Fibroblast of peridontal ligament (primary cell): Measurements from ENCODE around the gene OR52E4.

Experiments
- DNase-seq: peaks from one replicate; pipeline ENCODE4 v3.0.0-alpha.2; 2010; ENCODE audit errors: extremely low read depth

The OR52E4 gene

GRCh38 chr11:5880329-5880728 is at the start of gene OR52E4:
Gene OR52E4, plus strand, starts transcription at chr11:5880629. Its CDS starts 3,664 bp downstream, at chr11:5884293.
- DNase-seq: no peak

DNA sequence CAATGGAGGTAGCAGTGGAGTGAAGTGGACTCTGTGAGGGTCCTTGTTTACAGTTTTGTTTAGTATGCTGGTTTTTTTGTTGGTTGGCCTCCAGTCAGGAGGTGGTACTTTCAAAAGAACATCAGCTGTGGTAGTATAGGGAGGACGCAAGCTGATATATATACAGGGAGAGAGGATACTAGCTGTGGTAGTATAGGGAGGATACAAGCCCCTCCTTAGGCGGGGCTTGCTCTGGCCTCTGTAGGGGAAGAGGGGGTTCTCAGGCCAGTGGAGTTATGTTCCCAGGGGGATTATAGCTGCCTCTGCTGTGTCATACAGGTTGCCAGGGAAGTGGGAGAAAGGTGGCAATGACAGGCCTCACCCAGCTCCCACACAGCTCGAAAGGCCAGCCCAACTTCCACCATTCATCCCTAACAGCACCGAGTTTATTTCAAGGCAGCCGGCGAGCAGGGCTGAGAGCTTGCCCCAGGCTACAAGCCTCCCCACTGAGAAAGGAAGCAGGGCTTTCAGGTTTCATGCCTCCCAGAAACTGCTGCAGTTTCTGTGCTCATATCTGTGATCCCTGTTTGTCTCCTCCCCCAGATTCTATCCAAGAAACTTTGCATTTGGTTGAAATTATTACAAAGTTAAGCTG is 49.1 kb upstream of the OR52E4 start:
- no peak for DNase-seq

GRCh38 chr11:5833446-5833845 is 47.0 kb upstream of the OR52E4 start:
- no peak for DNase-seq

DNA sequence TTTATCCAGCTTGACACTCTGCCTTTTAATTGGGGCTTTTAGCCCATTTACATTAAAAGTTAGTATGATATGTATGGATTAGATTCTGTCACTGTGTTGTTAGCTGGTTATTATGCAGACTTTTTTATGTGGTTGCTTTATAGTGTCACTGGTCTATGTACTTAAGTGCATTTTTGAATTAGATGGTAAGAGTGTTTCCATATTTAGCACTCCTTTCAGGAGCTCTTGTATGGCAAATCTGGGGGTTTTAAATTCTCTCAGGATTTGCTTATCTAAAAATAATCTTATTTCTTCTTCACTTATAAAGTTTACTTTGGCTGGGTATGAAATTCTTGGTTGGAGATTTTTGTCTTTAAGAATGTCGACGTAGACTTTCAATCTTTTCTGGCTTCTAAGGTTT is 42.7 kb upstream of the OR52E4 start:
- DNase-seq: no peak

DNA sequence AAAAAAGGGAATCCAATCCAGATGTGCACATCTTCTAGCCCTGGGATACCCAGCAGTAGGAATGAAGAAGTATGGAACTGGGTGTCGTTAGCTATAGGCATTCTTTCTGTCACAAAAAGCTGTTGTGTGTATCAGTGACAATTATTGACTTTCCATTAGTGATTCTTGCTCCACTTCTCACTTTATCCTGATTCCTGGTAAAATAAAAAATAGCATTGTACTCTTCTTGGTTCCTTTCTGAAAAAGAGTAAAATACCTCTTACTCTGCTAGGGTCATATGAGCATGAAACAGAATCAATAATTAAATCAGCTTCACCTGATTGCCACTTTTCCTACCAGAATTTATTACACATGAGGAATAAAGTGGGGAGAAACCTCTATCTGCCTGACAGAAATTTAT is 38.6 kb upstream of the OR52E4 start, which contains the start of gene OR52E6:
Gene OR52E6 (minus strand): TSS at position 101 of the 400 bp plus-strand sequence. CDS start 0 bp downstream, at position 101.
- DNase-seq: no peak

DNA sequence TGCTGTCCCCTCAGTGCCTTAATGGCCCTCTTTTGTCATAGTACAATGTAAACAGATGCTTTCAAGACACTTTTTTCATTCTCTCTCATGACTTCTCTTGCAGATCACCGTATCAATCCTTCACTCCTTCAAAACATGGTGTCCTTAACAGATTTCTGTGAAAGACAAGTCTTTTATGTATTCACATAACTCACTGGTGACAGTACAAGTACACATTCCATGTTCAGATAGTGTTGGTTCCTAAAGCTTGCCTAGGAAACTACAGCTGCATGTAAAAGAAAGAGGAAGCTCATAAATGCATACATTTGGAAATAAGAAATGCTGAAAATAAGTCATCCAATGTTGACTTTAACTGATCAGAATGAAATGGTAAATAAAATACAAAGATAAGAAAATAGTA is 33.7 kb upstream of the OR52E4 start:
- no peak for DNase-seq

DNA sequence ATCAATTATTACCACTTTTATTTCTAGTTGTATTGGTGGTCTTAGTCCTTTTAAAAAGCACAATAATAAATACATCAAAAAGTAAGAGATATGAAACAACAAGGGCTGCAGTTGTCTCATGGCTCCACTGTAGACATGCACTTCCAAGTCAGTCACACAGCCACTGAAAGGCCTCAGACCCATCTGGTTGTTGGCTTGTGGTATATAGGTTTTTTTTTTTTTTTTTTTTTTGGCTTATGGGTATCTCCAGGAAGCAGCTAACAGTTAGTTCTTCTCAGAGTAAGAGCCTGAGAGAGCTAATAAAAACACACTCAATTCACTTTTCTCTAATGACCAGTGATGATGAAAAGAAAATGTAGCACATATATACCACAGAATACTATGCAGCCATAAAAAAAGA is 32.7 kb upstream of the OR52E4 start:
- no peak for DNase-seq

- no peak for DNase-seq
Observed at GRCh38 chr11:5851002-5851401, 29.4 kb upstream of the OR52E4 start.

DNA sequence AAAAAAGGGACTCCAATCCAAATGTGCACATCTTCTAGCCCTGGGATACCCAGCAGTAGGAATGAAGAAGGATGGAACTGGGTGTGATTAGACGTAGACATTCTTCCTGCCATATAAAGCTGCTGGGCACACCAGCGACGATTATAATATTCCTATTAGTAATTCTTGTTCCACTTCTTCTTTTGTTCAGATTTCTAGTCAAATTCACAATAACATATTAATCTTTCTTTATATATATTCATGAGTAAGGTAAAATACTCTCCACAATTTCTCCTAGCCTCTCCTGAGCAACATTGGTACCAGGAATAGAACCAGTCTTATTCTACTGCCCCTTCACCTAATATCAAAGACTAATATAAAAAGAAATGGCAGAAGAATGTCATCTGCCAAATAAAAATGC is 22.8 kb upstream of the OR52E4 start, which contains the start of gene OR52E8:
Gene OR52E8 (minus strand): TSS at position 101 of the 400 bp plus-strand sequence. CDS start 0 bp downstream, at position 101.
- DNase-seq: no peak

DNA sequence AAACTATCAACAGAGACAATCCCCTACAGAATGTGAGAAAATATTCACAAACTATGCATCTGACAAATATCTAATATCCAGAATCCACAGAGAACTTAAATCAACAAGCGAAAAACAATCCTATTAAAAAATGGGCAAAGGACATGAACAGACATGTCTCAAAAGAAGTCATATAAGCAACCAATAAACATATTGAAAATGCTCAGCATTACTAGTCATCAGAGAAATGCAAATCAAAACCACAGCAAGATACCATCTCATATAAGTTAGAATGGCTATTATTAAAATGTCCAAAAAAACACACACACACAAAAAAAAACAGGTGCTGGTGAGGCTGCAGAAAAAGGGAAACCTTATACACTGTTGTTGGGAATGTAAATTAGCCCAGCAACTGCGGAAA is 14.6 kb upstream of the OR52E4 start:
- no peak for DNase-seq

- DNase-seq: no peak
Observed at GRCh38 chr11:5878564-5878963, 1.9 kb upstream of the OR52E4 start.

- no peak for DNase-seq
Observed at GRCh38 chr11:5881756-5882155, 1.3 kb downstream of the OR52E4 start.

GRCh38 chr11:5887172-5887571 is 6.7 kb downstream of the OR52E4 start:
- no peak for DNase-seq

DNA sequence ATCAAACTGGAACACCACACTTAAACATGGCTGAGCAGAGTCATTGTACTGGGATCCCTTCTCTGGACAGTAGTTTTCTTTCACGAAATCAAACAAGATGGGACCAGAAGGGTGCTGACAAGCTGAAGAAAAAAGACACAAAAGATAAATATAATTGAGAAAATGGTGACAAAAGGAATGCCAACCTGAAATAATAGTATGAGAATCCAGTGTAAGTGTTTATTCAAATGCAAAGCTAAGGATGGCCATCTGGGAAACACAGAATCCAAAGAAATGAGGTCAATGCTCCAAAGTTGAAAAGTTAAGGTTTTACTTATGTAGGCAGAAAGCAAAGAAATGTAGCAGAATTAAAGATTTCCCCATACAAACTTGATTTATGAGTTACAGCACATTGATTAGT is 7.2 kb downstream of the OR52E4 start:
- no peak for DNase-seq

GRCh38 chr11:5891216-5891800 is 10.9 kb downstream of the OR52E4 start:
- DNase-seq: peak; percentile 35

- DNase-seq: no peak
Observed at GRCh38 chr11:5892908-5893307, 12.5 kb downstream of the OR52E4 start, which contains the start of gene OR52E5. Gene OR52E5, plus strand, starts transcription at chr11:5893208. Its CDS starts 7,569 bp downstream, at chr11:5900777.

- DNase-seq: no peak
Observed at GRCh38 chr11:5899534-5899933, 19.1 kb downstream of the OR52E4 start.

DNA sequence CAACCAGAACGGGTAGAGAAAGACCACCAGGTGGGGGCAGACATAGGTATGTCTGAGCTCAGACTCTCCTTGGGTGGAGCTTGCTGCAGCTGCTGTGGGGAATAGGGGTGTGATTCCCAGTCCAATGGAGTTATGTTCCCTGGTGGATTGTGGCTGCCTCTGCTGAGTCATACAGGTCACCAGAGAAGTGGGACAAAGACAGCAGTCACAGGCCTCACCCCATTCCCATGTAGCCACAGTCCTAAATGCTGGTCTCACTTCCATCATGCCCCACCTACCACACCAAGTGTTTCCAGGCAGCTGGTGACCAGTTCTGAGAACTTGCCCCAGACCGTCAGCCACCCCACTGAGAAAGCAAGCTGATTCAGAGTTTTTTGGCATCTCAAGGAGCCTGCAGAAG is 30.1 kb downstream of the OR52E4 start:
- DNase-seq: no peak

- DNase-seq: no peak
Observed at GRCh38 chr11:5922749-5923426, 42.5 kb downstream of the OR52E4 start.

DNA sequence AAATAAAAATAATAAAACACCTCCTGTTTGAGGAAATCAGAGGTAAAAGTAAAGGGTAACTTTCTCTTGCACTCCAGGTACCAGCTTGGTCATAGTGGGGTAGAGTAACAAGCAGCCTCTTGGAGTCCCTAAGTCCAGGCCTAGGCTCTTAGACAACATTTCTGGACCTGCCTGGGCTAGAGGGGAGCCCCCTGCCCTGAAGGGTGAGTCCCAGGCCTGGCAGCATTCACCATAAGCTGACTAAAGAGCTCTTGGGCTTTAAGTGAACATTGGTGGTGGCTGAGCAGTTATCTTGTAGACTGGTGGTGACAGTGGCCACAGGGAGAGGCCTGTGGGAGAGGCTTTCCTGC is 43.0 kb downstream of the OR52E4 start:
- DNase-seq: no peak

GRCh38 chr11:5923794-5924193 is 43.4 kb downstream of the OR52E4 start:
- DNase-seq: no peak

DNA sequence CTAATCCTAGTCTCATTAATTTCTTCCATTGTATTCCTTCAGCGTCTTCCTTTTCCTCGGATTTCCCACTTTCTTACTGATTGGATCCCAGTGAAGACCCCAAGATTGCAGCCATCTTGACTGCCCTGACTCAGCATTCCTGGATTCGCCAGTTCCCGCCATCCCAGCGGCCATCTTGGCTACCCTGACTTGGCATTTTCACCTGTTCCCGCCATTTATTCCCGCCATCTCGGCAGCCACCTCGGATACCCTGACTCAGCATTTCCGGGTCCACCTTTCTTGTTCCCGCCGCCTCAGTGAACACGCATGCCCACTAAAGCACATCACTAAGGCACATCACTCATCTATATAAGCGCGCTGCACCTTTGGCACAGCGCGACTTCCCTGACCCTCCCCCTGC is 47.8 kb downstream of the OR52E4 start:
- DNase-seq: no peak

- DNase-seq: no peak
Observed at GRCh38 chr11:5928811-5929210, 48.4 kb downstream of the OR52E4 start.
